Measurements from ENCODE around the gene SLC24A4. TPM values are rescaled to one million over a fixed set of nuclear protein-coding genes. Genes with fewer than 3 reads are reported as not detected.

Gene SLC24A4
- total RNA-seq, 1 donor from 2014 or later = 0.27 TPM

GRCh38 chr14:92447416-92448197 is 124.6 kb downstream of the SLC24A4 start:
- DNase-seq (no peak), ATAC-seq (ENCODE audit: poor library complexity) (no peak)
- intact Hi-C loops (cut with DNase I) = no loop called here

- intact Hi-C loops (cut with DNase I) = no loop called here
- no peak for ATAC-seq (ENCODE audit: poor library complexity)
Measured at GRCh38 chr14:92448786-92449185, 125.8 kb downstream of the SLC24A4 start.

DNA sequence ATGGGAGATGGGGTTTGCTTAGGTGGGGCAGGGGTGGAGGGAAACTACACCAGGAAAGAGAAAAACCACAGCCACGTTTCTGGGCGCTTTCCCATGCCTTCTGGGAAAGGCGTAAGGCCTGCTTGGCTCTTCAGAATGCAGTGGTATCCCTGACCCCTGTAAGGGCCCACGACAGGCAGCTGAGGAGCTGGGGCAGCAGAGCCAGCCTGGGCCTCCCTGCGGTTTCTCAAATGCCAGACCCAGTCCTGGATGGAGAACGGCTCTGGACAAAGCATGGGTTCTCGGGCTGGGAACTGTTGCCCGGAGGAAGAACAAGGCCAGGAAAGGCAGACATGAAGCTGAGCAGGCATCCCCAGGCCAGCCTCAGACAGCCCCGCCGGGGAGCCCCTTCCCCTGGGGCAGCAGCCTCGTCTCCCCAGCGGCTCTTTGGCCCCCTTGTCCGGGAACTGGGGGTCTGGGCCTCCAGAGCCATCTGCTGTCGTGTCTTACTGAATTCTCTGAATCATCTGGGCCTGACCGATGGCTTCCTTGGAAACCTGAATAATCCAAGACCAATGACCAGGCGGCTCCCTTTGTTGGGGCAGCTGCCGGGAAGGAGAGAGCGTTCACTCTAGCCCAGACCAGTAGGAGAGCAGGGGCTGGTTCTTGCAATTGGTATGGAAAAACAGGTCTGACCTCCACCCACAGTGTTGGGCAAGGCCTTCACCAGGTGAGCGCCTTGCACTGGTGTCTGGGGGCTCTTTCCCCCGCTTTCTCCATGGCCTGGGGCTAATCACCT is 126.6 kb downstream of the SLC24A4 start:
- DNase-seq = no peak
- intact Hi-C loops (cut with DNase I) = loop anchor here (10.0 kb wide), 1 partner anchor 295 kb away; no protein-coding TSS in a partner anchor
- no peak for ATAC-seq (ENCODE audit: poor library complexity)

More at GRCh38 chr14:92448786-92449185, 125.8 kb downstream of the SLC24A4 start:
- DNase-seq = no peak

- intact Hi-C loops (cut with DNase I) = loop anchor here (10.0 kb wide), 1 partner anchor 296 kb away; no protein-coding TSS in a partner anchor
- no peak for ATAC-seq (ENCODE audit: poor library complexity)
- DNase-seq = no peak
Measured at GRCh38 chr14:92450351-92451070, 127.5 kb downstream of the SLC24A4 start.

DNA sequence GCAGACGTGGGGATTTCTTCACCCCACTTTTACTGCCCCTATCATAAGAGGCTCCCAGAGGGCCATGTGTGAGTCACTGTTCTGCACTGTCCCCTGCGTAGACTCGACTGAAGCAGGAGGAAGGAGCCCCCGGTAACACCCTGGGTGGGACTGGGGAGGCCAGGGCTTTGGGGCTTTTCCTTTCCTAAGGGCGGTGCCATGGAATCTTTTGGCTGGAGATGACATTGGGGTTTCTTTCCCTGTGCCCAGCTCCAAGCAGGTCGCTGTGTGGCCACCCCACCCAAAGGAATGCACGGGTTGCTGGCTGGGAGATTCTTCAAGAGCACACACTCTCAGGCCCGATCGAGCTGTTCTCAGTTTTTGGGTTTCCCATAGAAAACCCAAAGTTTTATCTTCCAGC is 128.3 kb downstream of the SLC24A4 start:
- DNase-seq (no peak), ATAC-seq (ENCODE audit: poor library complexity) (no peak)
- intact Hi-C loops (cut with DNase I) = loop anchor here (10.0 kb wide), 1 partner anchor 296 kb away; no protein-coding TSS in a partner anchor

DNA sequence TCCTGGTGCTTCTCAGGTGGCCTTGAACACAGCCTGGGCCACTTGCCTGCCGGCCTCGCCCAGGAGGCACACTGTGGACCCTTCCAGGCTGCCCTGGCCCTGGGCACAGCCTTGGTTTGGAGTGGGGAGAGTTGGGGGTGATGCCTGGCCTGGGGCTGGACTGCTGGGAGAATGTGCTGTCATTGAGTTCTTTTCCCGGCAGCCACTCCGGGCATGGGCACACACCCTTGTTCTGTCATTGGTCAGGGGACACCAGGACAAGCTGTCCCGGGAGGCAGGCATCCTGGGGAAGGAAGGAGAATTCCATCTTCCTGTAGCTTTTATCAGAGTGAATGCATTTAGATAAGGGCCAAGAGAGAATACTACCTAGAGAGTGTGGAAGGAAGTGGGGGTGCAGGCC is 128.8 kb downstream of the SLC24A4 start:
- intact Hi-C loops (cut with DNase I) = loop anchor here (10.0 kb wide), 1 partner anchor 297 kb away; no protein-coding TSS in a partner anchor
- no peak for DNase-seq
- ATAC-seq (ENCODE audit: poor library complexity) = peak; percentile 26

DNA sequence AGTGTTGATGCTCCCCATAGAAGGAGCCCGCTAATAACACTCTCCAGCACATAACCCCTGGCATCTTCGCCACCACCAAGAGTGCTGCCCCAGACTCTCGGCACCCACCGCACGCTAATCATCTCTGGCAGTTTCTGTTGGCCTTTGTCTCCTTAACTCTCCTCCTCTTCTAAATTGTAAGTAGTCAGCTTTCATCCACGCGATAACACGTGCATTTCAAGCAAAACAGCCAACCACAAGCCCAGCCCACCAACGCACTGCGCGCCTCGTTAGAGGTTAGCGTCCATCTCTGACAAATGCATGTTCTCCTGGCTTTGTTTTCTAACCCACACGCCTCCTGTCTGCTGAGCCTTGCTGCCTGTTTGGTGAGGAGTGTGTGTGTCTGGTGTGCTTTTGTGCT is 129.5 kb downstream of the SLC24A4 start:
- intact Hi-C loops (cut with DNase I) = loop anchor here (10.0 kb wide), 1 partner anchor 298 kb away; no protein-coding TSS in a partner anchor
- ATAC-seq (ENCODE audit: poor library complexity) = no peak

GRCh38 chr14:92453691-92454090 is 130.7 kb downstream of the SLC24A4 start:
- ATAC-seq (ENCODE audit: poor library complexity) (no peak), DNase-seq (no peak)
- intact Hi-C loops (cut with DNase I) = loop anchor here (10.0 kb wide), 1 partner anchor 299 kb away; no protein-coding TSS in a partner anchor

More for the DNA sequence above, 129.5 kb downstream of the SLC24A4 start:
- DNase-seq = no peak

GRCh38 chr14:92455231-92455630 is 132.3 kb downstream of the SLC24A4 start:
- intact Hi-C loops (cut with DNase I) = loop anchor here (10.0 kb wide), 1 partner anchor 300 kb away; no protein-coding TSS in a partner anchor
- no peak for DNase-seq
- ATAC-seq (ENCODE audit: poor library complexity) = no peak

GRCh38 chr14:92456215-92457015 is 133.4 kb downstream of the SLC24A4 start:
- peak; percentile 77 for DNase-seq
- intact Hi-C loops (cut with DNase I) = loop anchor here (10.0 kb wide), 1 partner anchor 302 kb away; no protein-coding TSS in a partner anchor
- peak; percentile 88 for ATAC-seq (ENCODE audit: poor library complexity)

DNA sequence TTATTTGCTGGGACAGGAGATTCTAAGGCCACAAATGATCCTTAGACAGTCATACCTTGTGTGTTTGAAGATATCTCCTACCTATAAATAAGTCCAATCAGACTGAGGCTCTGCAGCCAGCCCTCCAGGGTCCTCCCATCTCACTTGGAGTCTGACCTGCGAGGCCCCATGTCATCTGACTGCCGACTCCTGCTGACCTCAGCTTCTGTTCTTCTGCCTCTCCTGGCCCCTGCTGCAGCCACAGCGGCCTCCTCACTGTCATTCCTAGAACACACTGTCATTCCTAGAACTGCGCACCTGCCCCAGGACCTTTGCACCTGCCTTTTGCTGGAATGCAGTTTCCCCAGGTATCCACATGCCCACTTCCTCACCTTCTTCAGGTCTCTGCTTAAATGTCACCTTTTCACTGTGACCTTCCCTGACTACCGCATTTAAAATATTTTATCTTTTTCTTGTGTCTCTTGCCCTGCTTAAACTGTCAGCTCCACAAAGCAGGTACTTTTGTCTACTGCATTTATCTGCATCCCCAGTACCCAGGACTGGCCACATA is 134.1 kb downstream of the SLC24A4 start:
- ATAC-seq (ENCODE audit: poor library complexity) (no peak), DNase-seq (no peak)
- intact Hi-C loops (cut with DNase I) = loop anchor here (10.0 kb wide), 1 partner anchor 302 kb away; no protein-coding TSS in a partner anchor

GRCh38 chr14:92458136-92459029 is 135.4 kb downstream of the SLC24A4 start:
- intact Hi-C loops (cut with DNase I) = loop anchor here (10.0 kb wide), 1 partner anchor 304 kb away; no protein-coding TSS in a partner anchor
- no peak for DNase-seq

GRCh38 chr14:92459030-92459949 is 136.3 kb downstream of the SLC24A4 start:
- DNase-seq (peak; percentile 63), ATAC-seq (ENCODE audit: poor library complexity) (peak; percentile 53)
- intact Hi-C loops (cut with DNase I) = loop anchor here (10.0 kb wide), 1 partner anchor 304 kb away; no protein-coding TSS in a partner anchor

More at GRCh38 chr14:92458136-92459029, 135.4 kb downstream of the SLC24A4 start:
- no peak for ATAC-seq (ENCODE audit: poor library complexity)

DNA sequence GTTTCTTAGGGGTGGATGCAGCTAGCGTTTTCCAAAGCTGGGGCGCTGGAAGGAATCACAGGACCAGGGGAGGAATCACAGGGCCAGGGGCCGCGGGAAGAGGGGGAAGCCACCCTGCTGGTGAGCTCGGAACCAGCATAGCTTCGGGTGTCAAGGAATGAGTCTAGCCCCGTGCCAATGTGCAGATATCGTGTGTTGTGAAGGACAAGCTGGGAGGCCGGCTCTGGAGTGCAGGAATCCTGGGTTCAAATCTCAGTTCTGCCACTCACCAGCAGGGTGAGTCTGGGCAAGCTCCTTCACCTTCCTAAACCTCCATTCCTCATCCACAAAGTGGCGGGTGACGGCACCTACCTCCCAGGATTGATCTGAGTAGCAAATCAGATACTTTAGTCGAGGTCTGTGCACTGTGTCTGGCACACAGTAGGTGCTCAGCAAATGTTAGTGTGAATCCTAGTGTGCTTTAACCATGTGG is 137.0 kb downstream of the SLC24A4 start:
- intact Hi-C loops (cut with DNase I) = loop anchor here (10.0 kb wide), 1 partner anchor 305 kb away; no protein-coding TSS in a partner anchor
- DNase-seq (no peak), ATAC-seq (ENCODE audit: poor library complexity) (no peak)

DNA sequence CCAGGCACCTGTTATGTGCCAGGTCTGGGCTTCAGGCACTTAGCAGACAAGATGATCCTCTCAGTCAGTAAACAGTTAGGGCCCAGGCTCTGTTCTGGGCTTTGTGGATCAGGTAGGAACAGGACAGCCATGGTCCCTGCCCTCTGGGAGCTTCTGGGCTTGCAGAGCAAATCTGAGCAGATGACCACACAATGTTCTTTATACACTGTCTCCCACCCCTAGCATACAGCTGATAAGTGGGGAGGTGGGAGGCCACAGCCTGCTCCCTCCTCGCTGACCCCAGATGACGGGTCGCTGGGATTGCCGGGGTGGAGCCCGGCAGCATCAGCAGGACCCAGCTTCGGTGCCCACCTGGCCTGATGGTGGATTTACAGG is 137.6 kb downstream of the SLC24A4 start:
- DNase-seq = no peak
- ATAC-seq (ENCODE audit: poor library complexity) = no peak
- intact Hi-C loops (cut with DNase I) = no loop called here

Measured in Right ventricle myocardium superior (tissue), 1 donor.